GM18867 (cell line): Measurements from ENCODE around the gene BRINP3.
"Not testable (repeated sequence)": the region's sequence is repeated elsewhere in the genome, so short reads cannot be mapped to it uniquely, and the experiment has no call there.

Source experiments
- ATAC-seq: cut with Tn5 transposase; IDR thresholded peaks from one replicate; pipeline ENCODE4 v1.9.1; 2021; ENCODE audit warnings: mild to moderate bottlenecking, moderate library complexity; ENCODE audit not compliant: unreplicated experiment

Gene BRINP3

GRCh38 chr1:190126728-190127127 lies 350.9 kb downstream of the BRINP3 start:
- no peak for ATAC-seq

DNA sequence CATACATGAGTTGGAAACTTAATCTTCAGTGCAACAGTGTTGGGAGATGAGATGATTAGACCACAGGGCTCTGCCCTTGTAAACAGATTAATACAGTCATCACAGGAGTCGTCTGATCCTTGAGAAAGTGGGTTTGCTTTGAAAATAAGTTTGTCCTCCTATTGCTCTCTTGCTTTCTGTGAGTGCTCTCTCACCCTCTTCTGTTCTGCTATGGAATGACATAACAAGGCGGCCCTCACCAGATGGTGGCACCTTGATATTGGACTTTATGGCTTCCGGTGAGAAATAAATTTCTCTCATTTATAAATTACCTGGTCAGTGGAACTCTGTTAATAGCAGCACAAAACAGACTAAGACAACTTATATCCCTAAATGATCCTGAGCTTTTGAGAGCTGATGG lies 353.6 kb downstream of the BRINP3 start:
- ATAC-seq: no peak

DNA sequence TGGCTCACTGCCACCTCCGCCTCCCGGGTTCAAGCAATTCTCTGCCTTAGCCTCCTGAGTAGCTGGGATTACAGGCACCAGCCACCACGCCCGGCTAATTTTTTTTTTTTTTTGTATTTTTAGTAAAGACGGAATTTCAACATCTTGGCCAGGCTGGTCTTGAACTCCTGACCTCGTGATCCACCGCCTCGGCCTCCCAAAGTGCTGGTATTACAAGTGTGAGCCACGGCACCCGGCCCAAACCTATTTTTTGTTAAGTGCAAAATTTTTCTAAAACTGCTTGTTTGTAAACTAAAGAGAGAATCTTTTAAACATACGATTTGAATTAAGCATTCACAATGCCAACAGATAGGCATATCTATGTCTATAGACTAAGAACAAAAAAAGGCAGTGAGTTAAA lies 357.1 kb downstream of the BRINP3 start:
- ATAC-seq: not testable (repeated sequence)

DNA sequence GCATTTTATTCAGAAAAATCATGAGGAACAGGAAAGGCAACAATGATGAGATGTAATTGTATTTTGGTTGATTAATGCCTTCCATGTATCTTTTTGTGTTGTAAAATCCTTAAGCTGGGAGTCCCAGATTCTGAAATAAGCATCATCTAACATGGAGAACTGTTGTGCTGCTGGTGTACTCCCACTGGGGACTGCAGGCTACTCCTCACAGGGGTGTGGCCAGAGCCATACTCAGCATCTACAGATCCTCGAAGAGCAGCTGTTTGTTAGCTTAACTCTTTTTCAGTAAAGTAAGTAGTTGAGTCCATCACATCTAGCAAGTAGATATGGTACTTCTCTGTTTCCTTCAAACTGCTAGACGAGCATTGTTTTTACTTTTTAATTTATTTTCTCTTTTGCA lies 358.0 kb downstream of the BRINP3 start:
- no peak for ATAC-seq

GRCh38 chr1:190116921-190117320 lies 360.7 kb downstream of the BRINP3 start:
- no peak for ATAC-seq

DNA sequence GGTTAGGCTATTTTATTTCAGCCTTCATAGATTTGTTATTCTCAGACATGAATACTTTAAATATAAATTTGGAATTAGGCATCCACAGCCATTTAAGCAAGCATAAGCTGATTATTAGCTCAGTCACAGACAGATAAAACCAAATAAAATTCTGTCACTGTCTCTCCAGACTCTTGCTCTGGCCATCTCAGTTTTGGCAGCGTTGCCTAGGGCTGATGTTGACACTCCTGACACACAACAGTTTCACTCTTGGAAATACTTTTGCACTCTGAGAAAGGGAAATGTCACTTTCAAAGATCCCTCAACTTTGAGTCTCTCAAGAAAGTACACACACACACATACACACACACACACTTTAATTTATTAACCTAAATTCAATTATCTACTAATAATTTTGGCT lies 372.7 kb downstream of the BRINP3 start:
- no peak for ATAC-seq

DNA sequence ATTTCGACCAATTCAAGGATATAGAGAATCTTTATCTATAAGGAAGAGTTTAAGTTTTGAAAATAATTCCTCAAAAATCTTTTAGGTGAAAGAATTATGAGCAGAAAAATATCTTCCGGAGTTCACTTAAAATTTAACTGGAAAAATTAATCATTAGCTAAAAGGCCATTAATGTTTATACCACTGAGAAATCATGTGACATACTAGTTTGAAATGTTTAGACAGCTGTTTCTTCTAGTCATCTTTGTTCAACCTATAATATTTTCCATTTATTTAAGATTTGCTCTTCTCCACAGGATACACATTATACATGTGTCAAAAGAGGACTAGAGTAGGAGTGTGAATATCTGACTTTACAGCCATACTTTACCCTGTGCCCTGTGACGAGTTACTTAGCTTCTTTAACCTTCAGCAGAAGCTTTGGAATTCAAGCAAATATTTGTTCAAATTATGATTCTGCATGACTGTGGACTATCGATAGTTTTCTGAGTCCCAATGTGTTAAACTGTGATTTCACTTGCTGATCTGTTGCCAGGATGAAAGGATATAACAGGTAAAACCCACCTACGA lies 374.8 kb downstream of the BRINP3 start:
- no peak for ATAC-seq

DNA sequence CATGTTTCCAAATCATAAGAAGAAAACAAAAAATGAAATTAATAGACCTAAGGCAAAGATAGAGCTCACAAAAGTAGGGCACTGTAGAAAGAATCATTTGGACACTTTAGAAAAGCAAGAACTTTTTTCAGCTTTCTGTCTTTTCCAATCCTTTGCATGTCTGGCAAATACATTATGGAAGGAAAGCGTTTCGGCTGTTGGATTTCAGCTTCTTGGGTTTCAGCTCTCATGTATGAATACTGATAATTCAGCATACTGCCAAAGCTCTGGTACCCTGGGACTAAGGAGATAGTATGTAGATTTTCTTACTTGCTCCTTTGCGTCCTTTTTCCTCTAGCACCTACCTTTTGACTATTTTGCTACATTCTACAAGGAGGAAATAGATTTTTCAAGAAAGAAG lies 375.9 kb downstream of the BRINP3 start:
- no peak for ATAC-seq

DNA sequence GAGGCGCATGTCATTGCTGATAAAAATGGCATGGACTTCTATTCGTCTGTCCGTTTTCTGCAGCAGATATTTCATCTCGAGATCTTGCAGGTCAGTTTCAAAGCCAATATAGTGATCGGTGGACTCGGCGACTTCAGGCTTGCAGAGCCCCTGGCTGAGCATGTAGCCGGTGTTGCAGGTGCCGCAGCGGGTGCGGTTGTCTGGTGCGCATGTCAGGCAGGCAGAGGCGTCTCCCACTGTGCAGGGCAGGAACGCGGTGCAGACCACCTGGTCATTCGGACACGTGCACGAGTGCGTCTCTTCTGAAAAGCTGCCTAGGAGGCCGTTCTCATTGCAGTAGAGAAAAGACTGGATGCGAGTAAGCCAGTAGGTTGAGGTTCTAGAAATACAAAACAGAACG lies 378.9 kb downstream of the BRINP3 start:
- no peak for ATAC-seq

DNA sequence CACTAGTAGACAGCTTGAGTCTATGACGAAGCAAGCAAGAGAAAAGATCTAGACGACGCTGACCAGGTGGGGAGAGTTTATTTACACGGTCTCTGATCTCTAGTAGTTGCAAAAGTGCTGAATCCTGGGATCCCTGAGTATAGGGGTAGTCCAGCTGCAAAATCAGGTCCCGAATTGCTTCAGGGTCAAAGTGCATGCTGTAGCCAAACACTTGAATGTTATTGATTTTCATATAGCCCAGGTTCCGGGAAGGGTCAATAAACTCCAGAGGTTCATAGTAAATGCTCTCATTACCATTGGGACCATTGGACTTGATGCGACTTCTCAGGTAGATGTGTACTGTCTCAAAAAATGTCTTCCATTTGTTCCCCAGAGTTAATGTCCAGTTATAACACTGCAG lies 379.6 kb downstream of the BRINP3 start:
- no peak for ATAC-seq

- no peak for ATAC-seq
These were observed 382.1 kb downstream of the BRINP3 start for GRCh38 chr1:190095596-190095995.

DNA sequence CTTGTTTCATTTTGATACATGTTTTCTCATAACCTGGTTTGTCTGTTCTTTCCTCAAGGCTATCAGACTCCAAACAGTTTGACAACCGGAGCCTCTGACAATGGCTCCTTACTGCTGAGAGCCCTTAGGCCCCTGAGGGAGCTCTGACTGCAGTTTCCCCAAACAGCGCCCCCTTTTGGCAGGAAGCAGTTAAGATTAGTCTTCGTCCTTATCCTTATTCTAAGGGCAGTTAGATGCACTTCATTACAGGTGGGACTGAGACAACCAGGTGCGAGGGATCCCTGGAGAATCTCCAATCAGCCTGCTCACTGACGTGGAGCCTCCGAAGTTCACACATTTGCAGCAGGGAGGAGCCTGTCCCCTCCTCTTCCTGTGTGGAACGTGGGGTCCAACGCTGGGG lies 393.1 kb downstream of the BRINP3 start:
- no peak for ATAC-seq

DNA sequence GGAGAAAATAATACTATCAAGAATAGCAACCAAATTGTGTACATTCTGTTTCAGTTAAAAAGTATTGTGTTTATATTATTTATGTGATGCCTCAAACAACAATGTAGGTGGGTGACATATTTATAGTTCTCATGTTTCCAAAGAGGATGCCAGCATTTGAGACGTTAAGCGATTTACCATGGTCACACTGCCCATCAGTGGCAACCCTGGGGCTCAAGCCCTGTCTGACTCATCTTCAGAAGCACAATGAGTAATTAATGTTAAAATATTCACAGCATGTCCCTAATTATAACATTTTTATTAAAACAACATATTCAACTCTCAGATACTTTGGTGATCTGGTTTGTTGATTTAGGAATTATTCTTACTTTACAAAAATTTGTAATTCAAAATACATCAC lies 409.4 kb downstream of the BRINP3 start:
- no peak for ATAC-seq

- no peak for ATAC-seq
These were observed 410.1 kb downstream of the BRINP3 start for GRCh38 chr1:190067592-190067991.

DNA sequence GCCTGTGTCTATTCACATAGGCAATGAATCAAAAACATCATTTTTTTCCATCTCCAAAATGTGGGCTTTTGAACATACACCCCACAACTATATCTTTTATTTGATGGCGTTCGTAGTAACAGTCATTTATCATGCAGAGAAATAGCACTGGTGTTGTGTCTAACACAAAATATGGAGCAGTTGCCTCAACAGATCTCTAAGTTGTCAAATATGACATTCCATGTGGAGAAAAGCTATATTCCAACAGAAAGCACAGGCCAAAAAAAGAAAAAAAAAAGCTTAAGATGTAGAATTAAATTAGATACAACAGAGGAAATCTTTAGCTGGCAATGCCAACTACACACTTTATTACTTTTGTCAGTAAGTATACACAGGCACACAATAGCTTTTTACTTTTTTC lies 411.7 kb downstream of the BRINP3 start:
- ATAC-seq: no peak

DNA sequence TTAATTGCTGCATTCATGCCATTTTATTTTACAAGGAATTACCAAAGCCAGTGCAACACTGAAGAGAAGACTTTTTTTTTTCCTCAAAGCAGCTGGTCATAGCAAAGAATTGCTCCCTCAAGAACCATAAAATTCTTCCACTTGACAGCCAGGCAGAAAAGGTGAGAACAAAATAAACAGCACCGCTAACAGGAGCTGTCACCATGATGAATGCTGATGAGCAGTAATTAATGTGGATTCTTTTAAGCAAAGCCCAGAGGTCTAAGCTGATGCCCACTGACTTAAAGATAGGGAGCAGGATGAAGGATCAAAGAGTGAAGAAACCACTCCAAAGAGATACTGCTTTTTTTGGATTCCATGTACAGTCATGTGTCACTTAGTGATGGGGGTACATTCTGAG lies 428.4 kb downstream of the BRINP3 start:
- ATAC-seq: no peak
